H9 (cell line): ENCODE measurements around the gene MICALL1. TPM values are rescaled to one million over a fixed set of nuclear protein-coding genes. Genes with fewer than 3 reads are reported as not detected.

Experiments used
- DNase-seq: peaks from one replicate; pipeline ENCODE4 v3.0.0-alpha.2; 2017
- H2AFZ ChIP-seq: one replicate; pipeline ENCODE4 v1.6.1; 2013; ENCODE audit warnings: mild to moderate bottlenecking, low read length, control low read depth, moderate library complexity
- H2AK5ac ChIP-seq: 2 replicates; pipeline ENCODE4 v1.6.1; 2013; ENCODE audit warnings: low read length, control low read depth, mixed read lengths; ENCODE audit not compliant: insufficient read length
- H2BK120ac ChIP-seq: one replicate; pipeline ENCODE4 v1.6.1; 2013; ENCODE audit warnings: low read depth, mild to moderate bottlenecking, low read length, control low read depth, inconsistent platforms; ENCODE audit not compliant: poor library complexity, severe bottlenecking
- H2BK12ac ChIP-seq: 2 replicates; pipeline ENCODE4 v1.6.1; 2013; ENCODE audit warnings: low read length, control low read depth, mixed read lengths, low read depth; ENCODE audit not compliant: insufficient read length
- H2BK15ac ChIP-seq: 2 replicates; pipeline ENCODE4 v1.6.1; 2013; ENCODE audit warnings: low read depth, low read length, control low read depth
- H2BK20ac ChIP-seq: one replicate; pipeline ENCODE4 v1.6.1; 2013; ENCODE audit warnings: low read depth, mild to moderate bottlenecking, low read length, control low read depth, inconsistent platforms; ENCODE audit not compliant: poor library complexity, severe bottlenecking
- H2BK5ac ChIP-seq: 2 replicates; pipeline ENCODE4 v1.6.1; 2013; ENCODE audit warnings: low read length, control low read depth, mixed read lengths; ENCODE audit not compliant: insufficient read length
- H3K14ac ChIP-seq: 2 replicates; pipeline ENCODE4 v1.6.1; 2013; ENCODE audit warnings: low read length, control low read depth; ENCODE audit not compliant: insufficient read depth
- H3K18ac ChIP-seq: 2 replicates; pipeline ENCODE4 v1.6.1; 2013; ENCODE audit warnings: low read depth, mild to moderate bottlenecking, mixed read lengths, low read length, control low read depth; ENCODE audit not compliant: insufficient read length
- H3K23ac ChIP-seq: 2 replicates; pipeline ENCODE4 v1.6.1; 2013; ENCODE audit warnings: low read length, control low read depth, mixed read lengths, low read depth; ENCODE audit not compliant: insufficient read length
- H3K23me2 ChIP-seq: 2 replicates; pipeline ENCODE4 v1.6.1; 2013; ENCODE audit warnings: low read depth, mild to moderate bottlenecking, mixed read lengths, low read length, control low read depth; ENCODE audit not compliant: insufficient read length, poor library complexity, severe bottlenecking
- H3K27ac ChIP-seq: 2 replicates; pipeline ENCODE4 v1.5.1; 2013; ENCODE audit warnings: low read length, control low read depth, mixed read lengths, low read depth; ENCODE audit not compliant: insufficient read length
- H3K27me3 ChIP-seq: 2 replicates; pipeline ENCODE4 v1.6.1; 2013; ENCODE audit warnings: low read length, control low read depth, inconsistent platforms; ENCODE audit not compliant: insufficient read depth
- H3K4ac ChIP-seq: 2 replicates; pipeline ENCODE4 v1.6.1; 2013; ENCODE audit warnings: low read depth, mild to moderate bottlenecking, control low read depth, inconsistent platforms, low read length, moderate library complexity
- H3K4me1 ChIP-seq: 2 replicates; pipeline ENCODE4 v1.6.1; 2013; ENCODE audit warnings: low read length, control low read depth, inconsistent platforms; ENCODE audit not compliant: insufficient read depth
- H3K4me2 ChIP-seq: 2 replicates; pipeline ENCODE4 v1.6.1; 2013; ENCODE audit warnings: low read length, control low read depth, mixed read lengths; ENCODE audit not compliant: insufficient read length, insufficient read depth
- H3K56ac ChIP-seq: 2 replicates; pipeline ENCODE4 v1.6.1; 2013; ENCODE audit warnings: low read depth, mild to moderate bottlenecking, mixed read lengths, low read length, control low read depth; ENCODE audit not compliant: insufficient read length
- H3K79me1 ChIP-seq: 2 replicates; pipeline ENCODE4 v1.6.1; 2013; ENCODE audit warnings: low read depth, mild to moderate bottlenecking, moderate library complexity, low read length, control low read depth, inconsistent platforms; ENCODE audit not compliant: insufficient read depth, poor library complexity, severe bottlenecking
- H3K79me2 ChIP-seq: 2 replicates; pipeline ENCODE4 v1.6.1; 2013; ENCODE audit warnings: low read length, control low read depth, inconsistent platforms; ENCODE audit not compliant: insufficient read depth
- H3K9ac ChIP-seq: 2 replicates; pipeline ENCODE4 v1.6.1; 2013; ENCODE audit warnings: low read length, control low read depth, mixed read lengths; ENCODE audit not compliant: insufficient read length; ENCODE audit errors: extremely low read depth
- H3K9me3 ChIP-seq: one replicate; pipeline ENCODE4 v1.6.1; 2013; ENCODE audit warnings: low read depth, low read length, inconsistent platforms; ENCODE audit not compliant: control insufficient read depth
- H3T11ph ChIP-seq: one replicate; pipeline ENCODE4 v1.6.1; 2013; ENCODE audit warnings: mild to moderate bottlenecking, low read length, control low read depth, inconsistent platforms
- H4K20me1 ChIP-seq: one replicate; pipeline ENCODE4 v1.6.1; 2013; ENCODE audit not compliant: control insufficient read depth, insufficient read length, insufficient read depth
- H4K5ac ChIP-seq: 2 replicates; pipeline ENCODE4 v1.6.1; 2013; ENCODE audit warnings: low read depth, mild to moderate bottlenecking, mixed read lengths, low read length, control low read depth; ENCODE audit not compliant: insufficient read length
- H4K8ac ChIP-seq: replicated peaks from 2 replicates; pipeline ENCODE4 v1.6.1; 2013; ENCODE audit warnings: low read length, control low read depth, mixed read lengths, low read depth; ENCODE audit not compliant: insufficient read length
- H4K91ac ChIP-seq: 2 replicates; pipeline ENCODE4 v1.6.1; 2013; ENCODE audit warnings: low read depth, mild to moderate bottlenecking, moderate library complexity, mixed read lengths, low read length, control low read depth; ENCODE audit not compliant: insufficient read length
- H3K27ac Mint-ChIP-seq, 3 experiments: 2 replicates in 2 of 3; 3 replicates in 1 of 3; pipeline ENCODE4 v1.8.0; 2020 to 2021; ENCODE audit warnings: mixed read lengths in 3 of 3, mild to moderate bottlenecking in 1 of 3, moderate library complexity in 1 of 3
- H3K27me3 Mint-ChIP-seq: 2 replicates; pipeline ENCODE4 v1.8.0; 2021; ENCODE audit warnings: low read depth, mild to moderate bottlenecking, moderate library complexity, mixed read lengths
- H3K36me3 Mint-ChIP-seq, 3 experiments: 2 replicates in 2 of 3; 3 replicates in 1 of 3; pipeline ENCODE4 v1.8.0; 2020 to 2021; ENCODE audit warnings: low read depth in 3 of 3, mixed read lengths in 3 of 3; ENCODE audit not compliant: insufficient read depth in 1 of 3
- H3K4me1 Mint-ChIP-seq, 2 experiments: 2 replicates each; pipeline ENCODE4 v1.8.0; 2020; ENCODE audit warnings: mixed read lengths in 2 of 2
- H3K4me3 Mint-ChIP-seq, 2 experiments: 2 replicates in 1 of 2; 3 replicates in 1 of 2; pipeline ENCODE4 v1.8.0; 2020 to 2021; ENCODE audit warnings: mild to moderate bottlenecking in 2 of 2, mixed read lengths in 2 of 2, moderate library complexity in 1 of 2
- H3K9me3 Mint-ChIP-seq, 2 experiments: 2 replicates in 1 of 2; 3 replicates in 1 of 2; pipeline ENCODE4 v1.8.0; 2020; ENCODE audit warnings: mild to moderate bottlenecking in 2 of 2, mixed read lengths in 2 of 2, moderate library complexity in 1 of 2
- CTCF ChIP-seq: fragments of 200-600 bp; sonication (generic); conservative IDR thresholded peaks from 3 replicates; pipeline ENCODE4 v1.8.0; 2021; ENCODE audit warnings: antibody characterized with exemption, mild to moderate bottlenecking
- WGBS: extraction: QIAGEN DNeasy Blood & Tissue Kit; methylation state at CpG from one replicate; pipeline ENCODE4 v1.1.7; 2013; ENCODE audit warnings: missing lambda C conversion rate, low lambda C conversion rate, mixed read lengths; ENCODE audit not compliant: insufficient read length; ENCODE audit errors: extremely low coverage; 5-methylcytosine and 5-hydroxymethylcytosine counted together
- total RNA-seq: library from RNA; stranded (reverse); gene quantifications from 2 replicates; pipeline ENCODE4 v1.2.1, GENCODE V29; 2021

The MICALL1 gene
- total RNA-seq, 1 experiment from 2014 or later: 33.3 TPM

- Histone ChIP-seq H2BK20ac (no peak overlapping the region), H3K79me1 (peaks cover 3% of the 10 kb centered on the region), H4K5ac (no peak overlapping the region), H4K91ac (no peak overlapping the region), H3K9me3 (no peaks in the 10 kb centered on the region), H2BK12ac (no peak overlapping the region), H3T11ph (no peak overlapping the region), H3K18ac (no peak overlapping the region), H2BK120ac (no peak overlapping the region), H4K8ac (no peak overlapping the region), H3K4me2 (no peak overlapping the region), H3K23ac (no peak overlapping the region), H3K9ac (no peak overlapping the region), H2AFZ (no peak overlapping the region), H2AK5ac (no peak overlapping the region), H3K23me2 (no peaks in the 10 kb centered on the region), H2BK15ac (no peak overlapping the region), H3K4me1 (no peaks in the 10 kb centered on the region), H3K27me3 (no peaks in the 10 kb centered on the region), H3K14ac (no peak overlapping the region), H3K4ac (no peak overlapping the region), H3K56ac (no peak overlapping the region), H3K79me2 (no peaks in the 10 kb centered on the region), H2BK5ac (no peak overlapping the region), H3K27ac (no peak overlapping the region), H4K20me1 (no peaks in the 10 kb centered on the region)
- Mint-ChIP-seq H3K4me3 (no peak overlapping the region), H3K9me3 (no peaks in the 10 kb centered on the region), H3K27ac (peak overlapping the region in 1 of 3 experiments; percentile 79; a peak in 1 of 7 replicates), H3K27me3 (no peaks in the 10 kb centered on the region), H3K36me3 (peaks cover 60 to 94% (median 87%) of the 10 kb centered on the region in 3 experiments), H3K4me1 (peaks cover 4 to 10% of the 10 kb centered on the region in 2 experiments; a peak in 3 of 4 replicates)
- no CpG with 5 or more reads among the region's 6 CpGs for WGBS
- no peak for TF ChIP-seq CTCF
- no peak for DNase-seq
Observed at GRCh38 chr22:37865510-37865909, 40.6 kb upstream of the MICALL1 start.
